Measurements from ENCODE around the gene MMP11.

DNA sequence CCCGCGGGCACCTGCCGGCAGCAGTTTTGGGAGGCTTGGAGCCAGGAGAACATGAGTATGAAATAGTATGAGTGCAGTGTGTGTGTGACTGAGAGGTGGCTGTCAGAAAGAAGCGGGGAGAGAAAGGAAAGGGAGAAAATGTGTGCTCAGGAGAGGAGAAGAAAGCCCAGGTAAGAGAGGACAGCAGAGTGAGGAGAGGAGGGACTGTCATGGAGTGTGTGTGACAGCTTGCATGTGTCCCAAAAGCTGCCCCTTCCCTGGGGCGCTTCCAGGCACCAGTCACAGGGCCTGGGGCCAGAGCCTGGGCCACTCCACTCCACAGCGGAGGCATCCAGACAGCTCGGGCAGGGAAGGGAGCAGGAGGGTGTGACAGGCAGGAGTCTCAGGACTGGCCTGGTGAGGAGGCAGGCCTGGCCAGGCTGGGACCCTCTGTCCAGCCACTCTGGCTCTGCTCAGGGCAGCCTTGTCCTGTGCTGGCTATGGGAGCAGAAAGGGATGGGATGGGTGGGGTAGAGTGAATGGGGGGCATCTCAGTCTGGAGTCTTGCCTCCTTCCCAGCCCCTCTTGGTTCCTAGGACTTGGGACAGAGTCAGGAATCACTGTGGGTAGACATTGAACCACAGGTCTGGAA is 949 bp downstream of the MMP11 start:
- TF ChIP-seq, protein P1, sequence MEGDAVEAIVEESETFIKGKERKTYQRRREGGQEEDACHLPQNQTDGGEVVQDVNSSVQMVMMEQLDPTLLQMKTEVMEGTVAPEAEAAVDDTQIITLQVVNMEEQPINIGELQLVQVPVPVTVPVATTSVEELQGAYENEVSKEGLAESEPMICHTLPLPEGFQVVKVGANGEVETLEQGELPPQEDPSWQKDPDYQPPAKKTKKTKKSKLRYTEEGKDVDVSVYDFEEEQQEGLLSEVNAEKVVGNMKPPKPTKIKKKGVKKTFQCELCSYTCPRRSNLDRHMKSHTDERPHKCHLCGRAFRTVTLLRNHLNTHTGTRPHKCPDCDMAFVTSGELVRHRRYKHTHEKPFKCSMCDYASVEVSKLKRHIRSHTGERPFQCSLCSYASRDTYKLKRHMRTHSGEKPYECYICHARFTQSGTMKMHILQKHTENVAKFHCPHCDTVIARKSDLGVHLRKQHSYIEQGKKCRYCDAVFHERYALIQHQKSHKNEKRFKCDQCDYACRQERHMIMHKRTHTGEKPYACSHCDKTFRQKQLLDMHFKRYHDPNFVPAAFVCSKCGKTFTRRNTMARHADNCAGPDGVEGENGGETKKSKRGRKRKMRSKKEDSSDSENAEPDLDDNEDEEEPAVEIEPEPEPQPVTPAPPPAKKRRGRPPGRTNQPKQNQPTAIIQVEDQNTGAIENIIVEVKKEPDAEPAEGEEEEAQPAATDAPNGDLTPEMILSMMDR (IDR thresholded peaks at IDR 0.05; ENCODE audit: insufficient read depth, low read length), result no peak
- TF ChIP-seq POLR2AphosphoS5 (IDR thresholded peaks at IDR 0.05; ENCODE audit: low read depth) (no peak), GABPA (IDR thresholded peaks at IDR 0.05; ENCODE audit: low read depth) (no peak), REST (IDR thresholded peaks at IDR 0.05; ENCODE audit: insufficient replicate concordance, low read depth) (no peak), SPI1 (IDR thresholded peaks at IDR 0.05; ENCODE audit: borderline replicate concordance, low read depth) (no peak)

Data from HL-60 (cell line).